ENCODE data around the gene ZNF343. TPM values are rescaled to one million over a fixed set of nuclear protein-coding genes. Genes with fewer than 3 reads are reported as not detected.
"Not testable (repeated sequence)": the region's sequence is repeated elsewhere in the genome, so short reads cannot be mapped to it uniquely, and the experiment has no call there.

Gene ZNF343
- total and polyA plus RNA-seq, 3 donors from 2014 or later: 9.9 to 11.7 (median 11.0) TPM

- no peak for TF ChIP-seq POLR2A (IDR thresholded peaks at IDR 0.05)
- TF ChIP-seq CTCF (IDR thresholded peaks at IDR 0.05): no peak
- Histone ChIP-seq H3K27ac (no peak overlapping the region), H3K27me3 (no peaks in the 10 kb centered on the region), H3K36me3 (ENCODE audit: low read depth, missing control alignments) (no peaks in the 10 kb centered on the region), H3K4me1 (peaks cover 13% of the 10 kb centered on the region), H3K9me3 (no peaks in the 10 kb centered on the region), H3K4me3 (peak overlapping the region; percentile 71 to 90)
- intact Hi-C loops (cut with DNase I; ENCODE audit: low total_unique reads): no loop called here
- DNase-seq: no peak
- 55 to 65% methylated on average over 3 of the region's 3 CpGs for WGBS, 2 donors
Observed at GRCh38 chr20:2509794-2510193, 1.1 kb upstream of the ZNF343 start.

DNA sequence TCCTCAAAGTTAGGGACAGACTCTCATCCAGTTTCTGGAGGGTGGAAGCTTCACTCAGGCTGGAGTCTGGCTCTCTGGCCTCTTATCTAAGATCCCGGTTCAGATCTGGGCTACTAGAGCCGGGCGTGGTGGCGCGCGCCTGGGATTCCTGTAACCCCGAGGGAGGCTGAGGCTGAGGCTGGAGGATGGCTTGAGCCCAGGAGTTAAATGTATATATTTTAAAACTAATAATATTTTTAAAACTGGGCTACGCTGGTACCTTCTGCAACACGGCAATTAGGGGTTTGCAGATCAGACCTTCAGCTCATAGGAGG, 710 bp upstream of the ZNF343 start:
- peak overlapping the region; percentile 92 for H3K27ac ChIP-seq
- peaks cover 13% of the 10 kb centered on the region for H3K4me1 ChIP-seq
- intact Hi-C loops (cut with DNase I; ENCODE audit: low total_unique reads): no loop called here
- no peaks in the 10 kb centered on the region for H3K9me3 ChIP-seq
- TF ChIP-seq CTCF (IDR thresholded peaks at IDR 0.05) (no peak), POLR2A (IDR thresholded peaks at IDR 0.05) (no peak)
- WGBS, 2 donors: 22 to 31% methylated on average over 8 to 9 of the region's 9 CpGs
- peak overlapping the region; percentile 71 to 90 for H3K4me3 ChIP-seq
- no peaks in the 10 kb centered on the region for H3K36me3 ChIP-seq (ENCODE audit: low read depth, missing control alignments)
- DNase-seq: no peak
- no peaks in the 10 kb centered on the region for H3K27me3 ChIP-seq

DNA sequence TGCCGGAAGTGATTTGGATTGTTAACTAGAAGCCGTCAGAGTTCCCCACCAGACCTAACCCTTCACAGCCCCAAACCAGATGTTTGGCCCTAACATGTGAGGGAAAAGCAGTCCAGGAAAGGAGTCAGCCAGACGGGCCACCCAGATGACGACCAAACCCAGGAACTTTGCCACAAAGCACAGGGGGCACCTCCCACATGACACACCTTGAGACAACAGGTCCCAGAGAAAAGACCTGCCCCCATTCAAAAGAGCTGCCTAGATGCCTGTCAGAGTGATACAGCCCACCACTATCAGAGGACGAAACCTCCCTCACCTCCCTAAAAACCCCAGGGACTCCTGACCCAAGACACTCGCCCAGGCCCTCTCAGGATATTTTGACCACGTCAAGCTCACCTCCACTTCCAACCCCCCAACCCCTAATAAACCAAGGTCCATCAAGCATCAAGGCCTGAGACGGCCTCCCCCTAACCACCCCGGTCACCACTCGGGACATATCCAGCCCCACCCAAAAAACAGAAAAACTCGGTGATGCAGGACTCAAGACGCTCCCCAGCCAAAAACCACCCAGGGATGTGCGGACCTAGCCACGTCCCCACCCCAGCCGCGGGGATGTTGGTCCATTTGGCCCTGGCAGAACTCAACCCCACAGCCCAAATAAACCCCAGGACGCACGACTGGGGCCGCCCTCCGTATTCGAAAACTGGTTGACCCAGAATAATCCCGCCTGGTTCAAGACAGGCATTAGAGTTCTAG, 662 bp downstream of the ZNF343 start:
- intact Hi-C loops (cut with DNase I; ENCODE audit: low total_unique reads): no loop called here
- Histone ChIP-seq H3K27me3 (no peaks in the 10 kb centered on the region), H3K9me3 (no peaks in the 10 kb centered on the region), H3K4me1 (peaks cover 13% of the 10 kb centered on the region), H3K27ac (peak overlapping the region; percentile 92), H3K36me3 (ENCODE audit: low read depth, missing control alignments) (no peaks in the 10 kb centered on the region), H3K4me3 (peak overlapping the region; percentile 71 to 90)
- 5 to 6% methylated on average over 15 to 22 of the region's 22 CpGs for WGBS, 2 donors
- TF ChIP-seq CTCF (IDR thresholded peaks at IDR 0.05) (no peak), POLR2A (IDR thresholded peaks at IDR 0.05) (no peak)
- peak; percentile 18 for DNase-seq

DNA sequence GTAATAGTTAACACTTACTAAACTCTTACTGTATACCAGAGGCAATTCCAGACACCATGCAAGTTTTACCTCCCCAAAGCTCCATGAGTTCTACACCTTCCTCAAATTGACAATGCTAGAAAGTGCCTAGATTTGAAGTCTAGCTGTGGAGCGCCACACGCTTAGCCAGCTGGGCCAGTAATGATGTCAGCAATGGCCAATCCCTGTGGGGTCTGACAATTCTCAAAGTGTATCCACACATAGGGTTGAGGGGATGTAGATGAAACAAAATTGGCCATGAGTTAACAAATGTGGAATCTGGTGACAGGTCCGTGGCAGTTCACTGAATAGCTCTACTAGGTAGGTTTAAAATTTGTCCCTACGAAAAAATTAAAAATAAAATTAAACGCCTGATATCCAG, 1.3 kb downstream of the ZNF343 start:
- H3K4me3 ChIP-seq: no peak overlapping the region
- intact Hi-C loops (cut with DNase I; ENCODE audit: low total_unique reads): no loop called here
- H3K4me1 ChIP-seq: peaks cover 13% of the 10 kb centered on the region
- TF ChIP-seq CTCF (IDR thresholded peaks at IDR 0.05) (no peak), POLR2A (IDR thresholded peaks at IDR 0.05) (no peak)
- 63 to 68% methylated on average over 5 of the region's 5 CpGs for WGBS, 2 donors
- no peaks in the 10 kb centered on the region for H3K27me3 ChIP-seq
- DNase-seq: no peak
- no peak overlapping the region for H3K27ac ChIP-seq
- no peaks in the 10 kb centered on the region for H3K9me3 ChIP-seq
- no peaks in the 10 kb centered on the region for H3K36me3 ChIP-seq (ENCODE audit: low read depth, missing control alignments)

GRCh38 chr20:2506426-2506825, 2.3 kb downstream of the ZNF343 start:
- H3K4me1 ChIP-seq: peaks cover 13% of the 10 kb centered on the region
- H3K36me3 ChIP-seq (ENCODE audit: low read depth, missing control alignments); H3K27ac ChIP-seq; intact Hi-C loops (cut with DNase I; ENCODE audit: low total_unique reads); DNase-seq; H3K4me3 ChIP-seq; H3K27me3 ChIP-seq; H3K9me3 ChIP-seq: not testable (repeated sequence)
- 92 to 97% methylated on average over 3 of the region's 5 CpGs for WGBS, 2 donors

GRCh38 chr20:2504803-2505202, 3.9 kb downstream of the ZNF343 start:
- DNase-seq; H3K27me3 ChIP-seq; intact Hi-C loops (cut with DNase I; ENCODE audit: low total_unique reads); H3K4me3 ChIP-seq; H3K36me3 ChIP-seq (ENCODE audit: low read depth, missing control alignments); H3K9me3 ChIP-seq; H3K27ac ChIP-seq: not testable (repeated sequence)
- 86 to 89% methylated on average over 2 of the region's 2 CpGs for WGBS, 2 donors
- H3K4me1 ChIP-seq: peaks cover 13% of the 10 kb centered on the region

DNA sequence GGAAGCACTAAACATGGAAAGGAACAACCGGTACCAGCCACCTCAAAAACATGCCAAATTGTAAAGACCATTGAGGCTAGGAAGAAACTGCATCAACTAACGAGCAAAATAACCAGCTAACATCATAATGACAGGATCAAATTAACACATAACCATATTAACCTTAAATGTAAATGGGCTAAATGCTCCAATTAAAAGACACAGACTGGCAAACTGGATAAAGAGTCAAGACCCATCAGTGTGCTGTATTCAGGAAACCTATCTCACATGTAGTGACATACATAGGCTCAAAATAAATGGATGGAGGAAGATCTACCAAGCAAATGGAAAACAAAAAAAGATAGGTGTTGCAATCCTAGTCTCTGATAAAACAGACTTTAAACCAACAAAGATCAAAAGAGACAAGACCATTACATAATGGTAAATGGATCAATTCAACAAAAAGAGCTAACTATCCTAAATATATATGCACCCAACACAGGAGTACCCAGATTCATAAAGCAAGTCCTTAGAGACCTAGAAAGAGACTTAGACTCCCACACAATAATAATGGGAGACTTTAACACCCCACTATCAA, 5.8 kb downstream of the ZNF343 start:
- 100% methylated on average over 2 of the region's 2 CpGs for WGBS, 2 donors
- H3K4me3 ChIP-seq; intact Hi-C loops (cut with DNase I; ENCODE audit: low total_unique reads); H3K9me3 ChIP-seq; H3K27ac ChIP-seq; H3K4me1 ChIP-seq; H3K27me3 ChIP-seq; DNase-seq; H3K36me3 ChIP-seq (ENCODE audit: low read depth, missing control alignments): not testable (repeated sequence)
